GM18868 (cell line): ENCODE results near the gene ITPRIP.

Source experiments
- ATAC-seq: cut with Tn5 transposase; IDR thresholded peaks from one replicate; pipeline ENCODE4 v1.9.1; 2021; ENCODE audit warnings: mild to moderate bottlenecking, moderate library complexity; ENCODE audit not compliant: unreplicated experiment

The ITPRIP gene

DNA sequence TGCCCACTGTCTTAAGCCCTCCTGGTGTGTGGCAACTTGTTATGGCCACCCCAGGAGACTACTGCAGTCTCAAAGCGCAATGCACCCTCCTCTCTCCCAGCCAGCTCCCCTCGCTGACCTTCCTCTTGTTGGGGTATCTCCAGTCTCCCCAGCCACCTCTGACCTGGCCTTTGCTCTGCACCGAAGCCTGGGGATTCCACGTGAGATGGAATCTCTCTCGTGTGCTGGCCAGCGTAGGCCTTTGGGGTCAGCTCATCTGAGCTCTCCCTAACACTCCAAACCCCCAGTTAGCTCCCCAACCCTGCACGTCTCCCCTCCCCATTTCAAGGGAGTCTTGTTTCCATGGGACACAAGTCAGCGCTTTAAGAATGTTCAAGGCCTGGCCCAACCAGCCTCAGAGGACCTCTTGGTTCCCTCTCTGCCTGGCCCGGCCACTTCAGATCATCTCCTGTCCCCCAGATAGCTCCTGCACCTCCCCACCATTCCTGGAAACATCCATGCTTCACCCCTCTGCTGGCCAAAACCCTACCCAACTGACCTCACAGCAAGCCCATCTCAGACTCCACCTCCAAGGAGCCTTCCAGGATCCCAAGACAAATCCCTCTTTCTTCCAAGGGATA lies 11.2 kb downstream of the ITPRIP start:
- ATAC-seq, result no peak

DNA sequence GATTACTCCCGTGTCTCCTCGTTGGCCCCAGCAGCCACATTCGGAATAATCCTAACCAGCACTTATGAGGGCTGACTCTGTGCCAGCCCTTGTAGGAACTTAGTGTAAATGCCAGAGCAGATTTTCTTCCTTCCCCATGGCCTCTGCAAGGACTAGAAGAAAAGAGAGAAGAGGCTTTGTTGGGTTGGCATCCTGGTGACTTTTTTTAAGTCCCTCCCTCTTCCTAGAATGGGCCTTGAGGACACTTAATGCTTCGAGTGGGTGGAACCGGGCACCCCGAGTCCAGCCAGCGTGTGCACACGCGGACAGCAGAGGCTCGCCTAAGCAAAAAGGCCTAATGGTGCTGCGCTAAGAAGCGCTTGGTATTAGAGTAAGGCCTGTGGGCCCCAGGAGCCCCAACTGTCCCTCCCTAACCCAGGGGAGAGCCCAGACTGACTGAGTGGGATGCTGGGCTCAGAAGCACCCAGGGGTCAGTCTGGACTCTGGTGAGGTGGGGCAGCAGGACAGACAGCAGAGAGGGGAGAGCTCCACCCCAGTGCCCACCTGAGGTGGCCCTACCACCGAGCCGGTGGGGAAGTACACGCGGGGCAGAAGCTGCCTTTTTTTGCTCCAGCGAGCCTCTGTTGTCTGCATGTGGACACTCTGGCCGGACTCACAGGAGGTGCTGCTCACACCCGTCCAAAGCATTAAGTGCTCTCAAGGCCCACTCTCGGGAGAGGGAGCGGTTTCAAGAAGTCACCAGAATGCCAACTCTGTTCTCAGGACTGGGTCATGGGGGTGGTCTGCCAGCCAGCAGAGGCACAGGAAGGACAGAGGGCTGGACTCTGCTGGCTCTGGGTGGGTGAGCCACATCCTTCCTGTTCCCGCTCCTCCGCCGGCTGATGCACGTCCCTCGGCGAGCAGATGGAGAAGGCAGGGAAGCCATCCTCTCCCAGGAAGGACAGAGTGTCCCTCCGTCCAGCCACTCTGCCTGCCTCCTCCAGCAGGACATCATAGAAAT lies 12.5 kb downstream of the ITPRIP start:
- no peak for ATAC-seq

DNA sequence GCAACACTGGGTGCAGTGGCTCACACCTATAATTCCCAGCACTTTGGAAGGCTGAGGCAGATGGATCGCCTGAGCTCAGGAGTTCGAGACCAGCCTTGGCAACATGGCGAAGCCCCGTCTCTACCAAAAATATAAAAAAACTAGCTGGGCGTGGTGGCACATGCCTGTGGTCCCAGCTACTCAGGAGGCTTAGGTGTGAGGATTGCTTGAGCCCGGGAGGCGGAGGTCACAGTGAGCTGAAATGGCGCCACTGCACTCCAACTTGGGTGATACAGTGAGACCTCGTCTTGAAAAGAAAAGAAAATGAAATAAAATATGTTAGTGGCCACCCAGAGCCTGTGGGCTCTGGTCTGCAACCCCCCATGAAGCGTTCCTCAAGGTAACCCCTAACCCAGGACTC lies 13.3 kb downstream of the ITPRIP start:
- no peak for ATAC-seq

DNA sequence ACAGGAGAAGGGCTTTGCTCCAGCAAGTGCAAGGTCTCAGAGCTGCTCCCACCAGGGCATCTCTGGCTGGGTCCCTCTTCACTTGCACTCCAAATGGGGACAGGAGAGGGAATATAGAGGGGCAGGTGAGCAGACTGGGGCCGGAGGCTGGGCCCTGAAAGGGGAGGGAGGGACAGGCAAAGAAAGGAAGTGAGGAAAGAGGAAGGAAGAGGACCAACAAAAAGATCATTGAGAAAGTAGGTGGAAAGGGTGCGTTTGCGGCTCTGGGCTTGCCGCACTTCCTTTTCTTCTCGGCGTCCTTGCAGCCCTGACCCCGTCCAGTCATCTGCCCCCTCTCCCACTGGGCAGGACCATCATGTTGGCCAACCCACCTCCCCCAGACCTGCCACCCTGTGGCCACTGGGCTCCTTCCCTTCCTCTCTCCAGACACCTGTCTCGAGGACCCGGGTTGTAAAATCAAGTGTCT lies 14.0 kb downstream of the ITPRIP start:
- no peak for ATAC-seq

DNA sequence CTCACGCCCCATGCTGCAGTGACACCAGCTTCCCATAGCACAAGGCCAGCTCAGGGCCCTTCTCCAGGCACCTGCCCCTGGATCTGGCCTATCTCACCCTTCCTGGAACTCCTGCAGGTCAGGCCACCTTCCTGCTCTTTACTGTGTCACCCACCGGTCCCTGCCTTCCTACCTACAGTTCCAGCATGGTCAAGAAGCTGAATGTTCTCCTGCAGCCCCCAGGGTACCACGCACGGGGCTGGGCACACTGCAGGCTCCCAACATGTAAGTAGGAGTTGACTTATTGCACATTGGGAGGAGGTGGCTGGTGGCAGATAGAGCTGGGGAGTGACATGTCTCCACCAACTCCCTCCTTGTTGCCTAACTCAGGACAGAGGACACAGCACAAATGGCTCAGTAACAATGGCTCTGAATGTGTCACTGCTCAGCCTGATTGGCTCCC lies 14.5 kb downstream of the ITPRIP start:
- no peak for ATAC-seq

DNA sequence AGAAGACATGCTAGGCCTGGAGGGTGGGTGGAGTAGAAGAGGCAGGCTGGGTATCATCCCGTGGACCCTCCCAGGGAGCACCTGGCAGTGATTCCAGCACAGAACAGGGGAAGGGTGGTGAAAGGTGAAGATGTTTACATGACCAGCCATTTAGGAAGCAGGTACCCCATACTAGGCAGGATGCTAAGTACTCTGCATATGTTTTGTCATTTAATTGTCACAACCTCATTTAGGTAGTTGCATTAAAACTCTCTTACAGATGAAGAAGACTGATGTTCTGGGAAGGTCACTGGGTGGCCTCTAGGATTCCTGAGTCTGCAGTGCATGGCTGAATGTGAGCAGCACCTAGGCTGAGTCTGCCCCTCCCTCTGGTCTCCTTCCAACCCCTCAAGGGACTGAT lies 15.2 kb downstream of the ITPRIP start:
- ATAC-seq, result no peak

DNA sequence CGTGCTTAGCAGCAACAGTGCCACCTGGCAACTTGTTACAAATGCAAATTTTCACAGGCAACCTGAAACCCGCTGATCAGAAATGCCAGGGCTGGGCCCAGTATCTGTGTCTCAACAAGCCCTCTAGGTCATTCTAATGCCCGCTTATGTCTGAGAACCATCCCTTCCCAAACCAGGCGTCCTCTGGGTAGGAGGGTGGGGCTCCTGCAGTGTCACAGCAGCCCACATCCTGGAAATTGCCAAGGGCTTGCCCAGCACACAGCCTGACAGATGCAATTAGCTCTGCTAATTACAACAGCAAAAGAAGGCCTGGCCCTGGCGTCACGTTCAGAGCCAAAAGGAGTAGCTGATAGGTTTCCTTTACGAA lies 15.9 kb downstream of the ITPRIP start:
- ATAC-seq, result no peak

DNA sequence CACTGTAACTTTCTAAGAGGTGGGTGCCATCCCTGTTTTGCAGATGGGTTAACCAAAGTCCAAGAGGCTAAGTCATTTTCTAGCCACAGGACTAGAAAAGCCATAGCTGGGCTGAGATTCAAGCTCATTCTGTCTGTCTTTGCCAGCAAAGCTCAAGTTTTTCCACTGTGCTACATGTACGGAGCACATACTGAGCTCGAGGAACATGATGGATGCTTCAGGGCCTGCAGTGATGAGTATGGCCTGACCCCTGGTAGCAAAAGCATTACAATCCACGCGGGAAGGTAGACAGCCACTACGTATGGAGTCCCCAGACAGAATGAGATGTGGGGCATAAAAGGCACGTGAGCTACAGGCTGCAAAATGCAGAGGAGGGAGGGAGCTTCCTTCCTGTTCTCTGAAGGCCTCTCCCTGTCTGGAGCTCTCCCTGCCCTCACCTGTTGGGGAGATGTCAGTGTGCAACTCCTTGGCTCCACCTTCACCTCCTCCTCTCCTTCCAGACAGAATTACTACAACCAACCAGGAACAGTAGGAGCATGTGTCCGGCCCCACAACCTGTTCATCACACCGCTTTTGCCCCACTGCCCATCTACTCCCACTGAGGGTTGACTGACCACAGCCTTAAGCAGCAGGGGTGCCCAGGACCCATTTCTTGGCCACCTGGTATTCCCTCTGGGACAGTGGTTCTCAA lies 16.4 kb downstream of the ITPRIP start:
- ATAC-seq, result no peak

DNA sequence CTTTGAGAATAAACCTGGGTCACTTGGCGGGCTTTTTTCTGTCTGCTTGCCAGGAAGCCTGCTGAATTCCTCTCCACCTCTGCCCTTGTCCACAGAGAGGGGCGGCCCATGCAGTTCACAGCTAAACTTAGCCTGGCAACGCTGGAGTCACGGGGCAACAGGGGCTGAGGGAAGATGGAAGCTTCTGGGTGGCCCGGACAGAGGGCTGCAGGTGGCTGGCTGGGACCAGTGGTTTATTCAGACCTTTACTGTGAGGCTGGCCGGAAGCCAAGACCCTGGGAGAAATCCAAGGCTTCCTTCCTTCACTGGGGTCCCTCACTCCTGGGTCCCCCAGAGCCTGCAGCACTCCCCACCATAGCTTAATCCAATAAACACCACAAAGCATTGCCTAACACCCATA lies 17.0 kb downstream of the ITPRIP start:
- ATAC-seq, result no peak

DNA sequence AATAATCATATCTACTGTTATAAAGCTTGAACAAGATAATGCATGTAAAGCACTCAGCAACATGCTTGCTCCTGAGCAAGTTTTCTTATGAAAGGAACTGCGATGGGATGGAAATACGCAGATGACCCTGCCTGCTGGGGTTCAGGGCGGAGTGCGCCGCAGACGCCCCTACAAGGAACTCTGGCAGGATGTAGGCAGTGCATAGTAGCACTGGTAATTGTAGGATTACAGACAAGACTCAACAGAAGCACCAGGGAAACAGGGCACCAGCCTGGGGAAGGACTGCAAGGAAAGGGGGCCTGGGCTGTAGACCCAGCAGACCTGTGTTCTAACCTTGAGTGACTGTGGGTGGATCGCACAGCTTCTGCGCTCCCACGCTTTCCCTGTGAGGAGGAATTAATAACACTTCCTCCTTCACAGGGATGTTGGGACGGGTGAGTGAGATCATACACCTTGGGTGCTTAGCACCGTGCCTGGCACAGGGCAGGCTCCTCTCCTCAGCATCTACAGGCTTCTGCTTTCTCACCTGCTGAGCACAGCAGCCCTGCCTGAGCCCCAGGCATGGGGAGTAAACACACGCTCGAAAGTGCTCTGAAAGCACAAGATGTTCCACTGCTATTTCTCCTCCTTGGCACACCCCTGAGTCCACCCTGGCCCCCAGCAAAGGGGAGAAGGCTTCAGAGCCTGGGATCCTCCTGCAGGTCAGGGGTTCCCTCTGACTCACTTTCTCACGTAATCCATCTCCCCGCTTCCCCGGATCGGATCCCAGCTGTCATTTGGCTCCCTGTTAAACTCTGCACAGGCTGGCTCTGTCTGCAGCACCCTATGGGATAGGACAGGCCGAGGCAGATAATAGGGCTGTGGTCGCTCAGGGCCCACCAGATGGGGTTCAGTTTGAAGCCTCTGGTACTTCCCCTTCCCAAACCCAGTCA lies 19.2 kb downstream of the ITPRIP start:
- ATAC-seq, result no peak

DNA sequence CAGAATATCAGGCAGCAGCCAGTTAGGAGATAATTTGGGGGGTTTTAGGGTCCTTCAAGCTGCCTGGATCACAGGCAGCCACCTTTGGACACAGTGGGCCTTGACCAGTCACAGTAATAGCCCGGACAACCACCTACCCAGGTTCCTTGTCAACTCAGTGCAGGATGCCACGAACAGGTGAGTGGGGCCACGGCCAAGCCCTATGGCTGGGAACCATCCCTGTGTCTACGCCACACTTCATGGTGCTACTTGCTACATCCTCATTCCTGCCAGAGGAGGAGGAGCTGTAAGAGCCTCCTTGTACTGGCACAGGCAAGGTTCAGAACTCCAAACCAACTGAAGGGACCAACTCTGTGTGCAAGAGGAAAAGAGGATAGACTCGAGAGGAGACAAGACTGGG lies 19.9 kb downstream of the ITPRIP start:
- no peak for ATAC-seq

DNA sequence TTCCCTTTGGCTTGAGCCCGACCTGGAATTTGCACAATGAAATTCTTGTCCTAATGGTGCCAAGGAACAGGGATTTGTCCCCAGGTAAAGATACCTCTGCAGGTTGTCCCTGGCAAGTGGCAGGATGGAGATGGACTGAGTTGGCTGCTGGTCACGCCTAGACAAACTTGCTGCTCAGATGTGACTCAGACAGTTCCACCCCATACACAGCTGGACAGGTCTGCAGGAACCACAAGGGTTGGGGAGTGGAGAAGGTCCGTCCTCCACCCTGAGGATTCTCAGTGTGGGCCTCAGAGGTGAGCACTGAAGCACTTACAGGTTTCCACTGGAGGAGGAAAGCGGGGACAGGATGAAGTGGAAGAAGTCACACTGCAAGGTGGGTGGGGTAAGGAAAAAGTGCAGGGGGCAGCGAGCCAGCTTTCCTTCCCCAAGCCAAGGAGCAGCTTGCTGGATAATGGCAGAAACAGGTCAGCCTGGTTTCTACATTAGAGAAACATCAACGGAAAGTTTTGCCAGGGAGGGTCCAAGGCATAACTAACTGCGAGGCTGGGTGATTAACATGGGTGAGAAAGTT lies 20.5 kb downstream of the ITPRIP start:
- ATAC-seq, result no peak

DNA sequence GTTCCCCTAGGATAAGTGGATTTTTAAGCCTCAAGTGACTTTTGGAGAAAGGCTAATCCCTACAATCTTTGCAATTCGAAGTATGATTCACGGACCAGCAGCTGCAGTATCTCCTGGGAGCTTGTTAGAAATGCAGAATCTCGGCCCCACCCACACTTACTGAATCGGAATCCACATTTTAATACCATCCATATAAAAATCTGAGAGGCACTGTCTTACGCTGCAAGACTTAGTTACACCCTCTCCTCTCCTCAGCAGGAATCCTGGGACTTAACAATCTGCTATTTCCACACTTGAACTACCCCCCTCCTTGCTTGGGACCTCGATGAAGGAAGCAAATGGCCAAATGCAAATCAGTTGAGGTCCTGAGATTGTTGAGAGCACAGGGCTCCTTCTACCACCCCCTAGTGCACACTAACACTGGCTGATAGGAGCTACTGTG lies 21.0 kb downstream of the ITPRIP start:
- ATAC-seq, result no peak

DNA sequence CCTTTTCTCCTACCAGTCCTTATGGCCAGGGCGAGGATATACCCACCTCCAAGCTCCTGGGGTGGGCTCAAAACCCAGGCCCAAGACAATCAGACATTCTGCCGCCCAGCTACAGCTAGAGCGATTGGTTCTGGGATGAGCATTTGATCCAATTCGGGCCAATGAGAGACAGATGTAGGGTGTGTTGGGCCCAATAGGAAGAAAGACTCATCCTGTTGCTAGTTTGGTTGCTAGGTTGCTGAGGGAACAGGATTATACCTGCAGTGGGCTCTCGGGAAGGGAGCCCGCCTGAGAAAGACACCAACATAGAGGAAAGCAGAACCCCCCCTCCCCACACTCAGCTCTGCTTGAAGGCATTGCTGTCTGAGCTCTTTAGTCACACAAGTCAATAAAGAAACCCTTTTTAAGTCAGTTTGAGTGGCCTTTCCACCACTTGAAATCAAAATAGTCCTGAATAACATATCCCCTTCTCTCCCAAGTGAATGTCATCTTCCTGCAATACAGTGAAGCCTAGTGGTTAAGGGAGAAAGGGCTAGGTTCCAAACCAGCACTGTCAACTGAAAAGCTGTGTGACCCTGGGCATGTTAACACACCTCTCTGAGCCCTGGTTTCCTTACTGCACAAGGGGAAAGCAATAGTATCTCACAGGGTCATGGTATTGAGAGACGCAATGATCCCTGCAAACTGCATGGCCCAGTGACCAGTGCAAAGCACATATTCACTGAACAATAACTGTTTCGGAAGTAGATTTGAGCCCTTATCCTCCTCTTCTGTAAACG lies 21.8 kb downstream of the ITPRIP start:
- ATAC-seq, result no peak

DNA sequence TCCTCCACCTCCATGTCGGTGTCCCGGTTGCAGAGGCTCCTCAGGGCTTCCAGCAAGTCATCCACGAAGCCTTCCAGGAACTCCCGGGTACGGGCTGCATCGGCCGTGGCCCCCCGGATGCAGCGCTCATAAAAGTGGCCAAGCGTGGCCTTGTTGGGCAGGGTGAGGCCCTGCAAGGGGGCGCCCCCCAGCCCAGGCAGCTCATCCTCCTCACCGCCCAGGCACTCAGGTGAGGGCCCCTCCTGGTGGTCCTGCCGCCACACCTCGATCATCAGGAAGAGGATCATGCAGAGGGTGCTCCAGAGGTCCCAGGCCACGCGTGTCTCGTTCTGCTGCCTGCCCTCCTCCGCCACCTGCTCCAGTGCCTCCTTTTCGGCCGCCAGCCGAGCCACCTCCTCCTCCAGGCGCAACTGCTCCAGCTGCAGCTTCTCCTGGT lies 22.8 kb downstream of the ITPRIP start:
- ATAC-seq, result no peak

DNA sequence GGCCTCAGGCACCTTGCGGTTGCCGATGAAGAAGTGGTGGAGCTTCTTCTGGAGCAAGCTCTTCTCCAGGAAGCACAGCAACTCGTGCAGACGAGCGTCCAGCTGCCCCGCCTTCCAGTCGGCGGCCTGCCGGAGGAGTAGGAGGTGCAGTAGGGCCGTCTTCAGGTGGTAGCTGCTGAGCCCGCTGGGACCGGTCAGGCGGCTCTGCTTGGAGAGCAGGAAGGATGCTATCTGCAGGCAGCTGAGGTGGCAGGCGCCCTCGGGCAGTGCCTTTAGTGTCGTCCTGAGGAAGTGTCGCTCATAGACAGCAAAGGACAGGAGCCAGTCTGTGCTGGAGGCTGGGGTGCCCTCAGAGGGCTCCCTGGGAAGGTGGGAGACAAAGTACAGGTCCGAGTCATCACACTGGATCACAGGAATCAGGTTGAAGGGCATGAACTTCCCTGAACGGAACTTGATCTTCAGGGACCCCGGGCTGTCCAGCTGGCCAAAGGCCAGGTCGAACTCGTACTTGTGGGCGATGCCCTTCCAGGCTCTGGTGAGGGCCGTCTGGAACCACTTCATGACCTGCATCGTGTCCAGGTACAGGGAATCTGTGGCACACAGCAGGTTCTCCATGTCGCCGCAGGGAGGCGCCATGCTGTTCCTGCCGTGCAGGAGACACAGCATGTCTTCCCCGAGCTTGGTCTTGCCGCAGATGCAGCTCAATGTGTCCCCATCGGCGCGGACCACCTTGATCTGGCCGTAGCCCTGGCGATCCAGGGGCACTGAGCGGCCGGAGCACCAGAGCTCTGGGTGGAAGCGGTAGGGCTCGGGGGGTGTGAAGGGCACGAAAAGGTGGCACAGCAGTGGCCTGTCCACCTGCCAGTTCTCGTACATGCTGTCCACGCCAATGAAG lies 23.4 kb downstream of the ITPRIP start:
- no peak for ATAC-seq

DNA sequence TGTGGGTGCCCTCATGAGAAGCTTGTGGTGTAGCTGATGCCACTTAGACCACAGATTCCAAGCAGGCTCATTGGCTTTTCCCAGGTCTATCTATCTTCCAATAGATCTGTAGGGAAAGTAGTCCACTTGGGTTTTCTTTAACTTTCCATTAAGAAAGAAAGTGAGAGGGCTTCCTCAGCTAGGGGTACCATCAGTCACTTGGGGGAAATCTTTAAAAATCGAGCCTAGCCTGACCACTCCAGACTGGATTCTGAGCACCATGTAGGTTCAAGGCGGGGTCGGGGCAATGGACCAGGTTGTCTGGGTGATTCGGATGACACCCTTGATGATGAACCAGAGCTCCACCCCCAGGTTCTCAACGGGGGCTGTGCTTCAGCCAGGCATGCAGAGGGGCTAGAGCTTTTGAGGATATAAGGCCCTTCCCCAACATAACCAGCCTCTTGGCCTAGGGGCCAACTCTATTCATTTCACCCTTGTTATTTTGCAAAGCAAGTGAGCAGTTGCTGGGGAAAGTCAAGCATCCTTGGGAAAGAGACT lies 27.0 kb downstream of the ITPRIP start:
- no peak for ATAC-seq
